Stimulated activated CD4-positive, alpha-beta T cell treated with anti-CD3 and anti-CD28 coated beads, Interleukin-1b, Interleukin-23, amount 100 ng/mL, for 48 hours (primary cell): ENCODE measurements around the gene SCG3.
A peak's percentile ranks its signal among the peaks of the same experiment; 100 is the strongest.

ENCODE experiments used
- DNase-seq: peaks from one replicate; pipeline ENCODE4 v3.0.0-alpha.2; 2020

SCG3 gene

DNA sequence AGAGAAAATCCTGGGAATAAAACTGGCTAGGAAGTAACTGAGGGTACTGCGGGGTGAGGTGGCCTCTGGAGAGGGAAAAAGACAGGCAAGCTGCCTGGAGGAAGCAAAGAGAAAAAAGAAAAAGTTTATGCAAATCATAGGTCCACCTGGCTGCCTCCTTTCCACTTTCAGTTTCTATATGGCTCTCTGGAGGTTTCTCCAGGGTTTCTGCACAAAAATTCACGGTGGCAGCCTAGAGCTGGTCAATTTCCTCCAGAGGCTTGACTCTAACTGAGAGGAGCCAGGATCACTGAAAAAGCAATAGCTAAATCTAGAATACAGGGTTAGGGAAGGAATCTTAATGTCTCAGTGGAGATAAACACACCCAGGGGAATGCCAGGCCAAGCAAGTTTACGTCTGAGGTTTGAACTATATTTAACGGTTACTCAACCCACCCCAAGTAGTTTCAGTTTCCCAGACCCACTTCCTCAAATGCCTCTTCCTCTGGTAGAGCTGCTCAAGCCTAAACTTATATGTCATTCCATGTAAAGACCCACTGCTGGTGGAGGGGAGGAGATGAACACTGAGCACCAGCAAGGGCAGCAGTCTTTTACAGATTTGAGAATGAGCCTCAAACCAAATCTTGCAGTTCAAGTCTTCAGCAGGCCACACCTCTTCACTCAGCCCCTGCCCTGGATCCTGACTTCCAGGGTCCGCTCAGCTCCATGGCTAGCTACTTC, 50.4 kb downstream of the SCG3 start:
- peak; percentile 5 for DNase-seq

DNA sequence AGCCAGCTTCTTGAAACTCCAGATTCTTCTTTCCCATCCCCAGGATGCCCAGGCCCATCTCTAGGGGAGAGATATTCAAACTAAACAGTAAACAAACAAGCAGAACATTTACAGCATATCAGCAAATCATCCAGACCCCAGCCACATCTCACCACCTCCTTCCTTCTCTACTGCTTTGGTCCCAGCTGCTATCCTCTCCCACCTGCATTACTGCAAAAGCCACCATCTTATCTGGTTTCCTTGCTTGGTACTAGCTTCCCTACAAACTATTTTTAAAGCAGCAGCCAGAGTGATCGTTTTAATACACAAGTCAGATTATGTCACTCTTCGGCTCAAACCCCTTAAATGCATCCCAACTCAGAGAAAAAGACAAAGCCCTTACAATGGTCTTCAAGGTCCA, 51.3 kb downstream of the SCG3 start:
- no peak for DNase-seq

DNA sequence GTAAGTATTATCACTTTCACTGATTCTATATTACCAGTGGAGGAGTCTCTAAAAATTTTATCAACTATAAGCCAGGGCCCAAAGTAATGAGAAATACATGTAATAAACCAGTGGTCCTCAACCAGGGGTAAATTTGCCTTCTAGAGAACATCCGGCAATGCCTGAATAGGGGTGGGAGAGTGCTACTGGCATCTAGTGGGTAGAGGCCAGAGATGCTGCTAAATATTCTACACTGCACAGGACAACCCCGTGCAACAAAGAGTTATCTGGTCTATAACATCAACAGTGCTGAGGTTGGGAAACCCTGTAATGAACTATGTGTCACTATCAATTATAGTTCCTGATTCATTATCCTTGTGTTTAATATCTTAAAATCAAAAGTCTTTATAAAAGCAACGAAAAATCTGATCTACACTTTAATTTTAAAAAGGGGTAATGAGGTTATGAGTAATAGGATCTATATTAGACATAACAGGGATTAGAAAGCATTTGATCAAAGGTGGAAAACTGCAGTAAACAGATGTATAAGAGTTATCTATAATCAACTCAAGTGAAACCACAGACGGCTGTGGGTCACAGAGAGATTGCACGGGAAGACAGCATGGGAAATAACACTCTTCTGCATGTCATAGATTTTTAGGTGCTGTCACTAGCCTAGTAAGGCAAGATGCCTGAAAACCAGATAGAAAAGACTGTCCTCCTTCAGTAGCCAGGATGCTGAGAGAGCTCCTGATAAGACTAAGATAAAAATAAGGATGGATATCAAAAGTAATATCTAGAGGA, 54.1 kb downstream of the SCG3 start:
- DNase-seq = peak; percentile 21

DNA sequence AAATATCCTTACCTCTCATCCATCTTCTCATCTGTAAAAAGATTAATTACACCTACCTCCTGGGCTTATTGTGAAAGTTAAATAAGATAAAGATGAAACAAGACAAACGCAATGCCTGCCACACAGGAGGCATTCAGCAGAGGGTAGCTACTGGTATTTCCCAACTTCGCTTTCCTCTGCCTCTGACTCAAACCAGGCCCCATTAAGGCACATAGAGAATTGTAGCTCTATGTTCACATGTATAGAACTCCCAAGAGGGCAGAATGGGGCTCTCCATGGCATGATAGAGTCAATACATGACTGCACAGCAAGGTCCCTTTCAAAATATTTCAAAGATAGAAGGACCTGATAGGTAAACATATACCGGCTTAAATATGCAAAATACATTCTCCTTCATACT, 54.8 kb downstream of the SCG3 start:
- peak; percentile 23 for DNase-seq

DNA sequence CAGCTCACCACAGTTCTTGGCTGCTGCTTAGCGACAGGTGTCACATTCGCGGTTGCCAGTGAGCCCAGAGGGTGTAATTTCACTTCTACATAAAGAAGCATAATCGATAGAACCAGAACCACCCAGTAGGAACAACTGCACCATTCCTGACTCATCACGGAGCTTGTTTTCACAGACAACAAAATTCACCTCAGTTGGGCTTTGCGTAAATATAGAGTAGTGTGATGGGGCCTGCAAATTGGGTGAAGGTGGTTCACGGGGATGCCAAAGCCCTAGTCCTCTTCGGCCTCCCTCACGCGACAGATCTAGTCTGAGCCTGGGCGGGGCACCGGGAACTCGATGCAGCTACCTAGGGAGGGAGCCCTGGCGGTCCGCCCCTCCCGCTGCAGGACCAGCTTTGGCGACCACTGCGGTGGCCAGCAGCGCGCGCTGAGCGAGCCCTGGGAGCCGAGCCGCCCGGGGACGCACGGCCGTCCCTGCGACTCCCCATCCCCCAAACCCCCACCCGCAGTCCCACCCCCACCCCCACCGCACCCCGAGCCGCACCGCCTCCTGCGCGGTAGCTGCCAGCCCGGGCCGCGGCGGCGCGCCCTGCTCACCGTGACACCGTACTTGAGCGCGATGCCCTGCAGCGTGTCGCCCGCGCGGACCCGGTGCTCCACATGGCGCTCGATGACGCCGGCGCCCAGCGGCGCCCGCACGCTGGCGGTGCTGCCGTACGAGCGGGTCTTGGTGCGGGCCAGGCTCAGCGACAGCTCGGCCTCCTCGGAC, 55.6 kb downstream of the SCG3 start:
- peak; percentile 62 for DNase-seq

DNA sequence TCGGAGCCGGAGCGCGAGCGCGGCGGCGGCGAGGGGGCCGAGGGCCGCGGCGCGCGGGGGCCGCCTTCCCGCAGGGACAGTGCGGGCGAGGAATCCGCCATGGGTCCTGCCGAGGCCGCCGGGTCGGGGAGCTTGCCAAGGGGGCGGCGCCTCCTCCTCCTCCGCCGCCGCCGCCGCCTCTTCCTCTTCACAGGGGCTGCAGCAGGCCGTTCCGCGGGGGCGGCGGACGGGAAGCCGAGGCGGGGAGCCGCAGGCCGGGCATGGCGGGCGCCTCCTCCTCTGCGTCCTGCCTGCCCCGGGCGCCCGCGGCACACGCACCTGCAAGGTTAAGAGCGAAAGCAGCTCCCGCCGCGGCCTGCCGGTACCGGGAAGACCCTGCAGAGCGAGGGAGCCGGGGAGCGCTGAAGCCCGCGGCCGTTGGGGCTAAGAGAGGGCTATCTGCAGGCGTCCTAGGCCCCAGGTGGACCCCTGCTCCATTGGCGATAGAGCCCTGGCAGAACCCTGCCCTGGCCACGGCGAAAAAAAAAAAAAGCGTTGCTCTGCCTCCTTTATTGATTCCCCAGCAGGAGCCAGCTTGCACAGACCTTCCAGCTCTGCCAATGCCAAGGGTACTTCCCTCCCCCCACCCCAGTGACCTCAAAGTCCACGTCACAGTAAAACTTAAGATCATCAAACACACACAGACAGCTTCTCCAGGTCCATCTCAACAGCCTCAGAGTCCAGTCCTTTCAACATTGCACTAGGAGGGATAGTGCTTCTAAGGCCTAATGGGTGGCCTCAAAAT, 56.4 kb downstream of the SCG3 start, which contains the start of gene LYSMD2:
TSS of gene LYSMD2 (minus strand) at position 134 of the 784 bp plus-strand sequence. CDS start at position 101, 33 bp downstream.
- peak; percentile 51 for DNase-seq

DNA sequence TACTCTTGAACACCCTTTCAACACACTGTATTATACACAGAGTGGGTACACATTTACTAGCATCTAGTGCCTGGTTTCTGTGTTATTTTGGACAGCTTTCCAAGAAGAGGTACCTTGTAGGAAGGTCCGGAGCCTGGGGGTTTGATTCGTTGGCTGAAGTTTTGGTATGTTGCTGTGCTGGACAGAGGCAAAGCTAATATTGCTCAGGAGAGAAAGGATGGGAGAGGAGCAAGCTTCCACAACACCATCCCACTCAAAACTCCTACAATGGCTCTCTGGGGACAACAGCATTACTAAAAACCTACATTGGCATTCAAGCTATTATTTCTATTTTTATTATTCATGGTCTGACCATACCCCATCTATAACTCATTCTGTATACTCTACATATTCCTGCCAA, 57.2 kb downstream of the SCG3 start:
- DNase-seq = no peak

DNA sequence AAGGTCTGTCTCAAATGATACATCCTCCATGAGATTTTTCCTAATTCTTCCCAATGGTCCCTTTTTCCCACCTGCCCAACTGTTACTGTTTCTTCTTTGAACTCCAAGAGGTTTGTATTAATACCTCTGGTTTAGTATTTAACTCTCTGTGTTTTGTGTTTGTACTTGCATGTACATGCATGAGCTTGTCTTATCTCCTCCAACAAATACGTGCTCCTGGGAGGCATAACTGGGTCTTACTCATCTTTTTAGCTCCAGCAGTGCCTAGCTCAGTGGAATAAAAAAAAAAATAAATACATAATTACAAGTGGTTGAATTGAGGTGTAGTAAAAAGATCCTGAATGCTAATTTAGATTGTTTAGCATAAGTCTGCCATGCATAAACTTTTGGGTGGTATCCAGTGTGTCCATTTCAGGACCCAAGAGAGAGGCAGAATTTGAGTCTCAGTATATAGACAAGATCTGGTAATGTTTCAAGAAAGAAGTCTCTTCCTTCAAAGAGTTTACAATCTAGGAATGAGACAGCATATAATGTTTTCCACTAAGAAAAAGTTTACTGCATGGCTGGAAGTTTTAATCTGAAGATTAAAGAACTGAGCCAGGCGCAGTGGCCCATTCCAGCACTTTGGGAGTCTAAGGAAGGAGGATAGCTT, 57.9 kb downstream of the SCG3 start:
- no peak for DNase-seq

DNA sequence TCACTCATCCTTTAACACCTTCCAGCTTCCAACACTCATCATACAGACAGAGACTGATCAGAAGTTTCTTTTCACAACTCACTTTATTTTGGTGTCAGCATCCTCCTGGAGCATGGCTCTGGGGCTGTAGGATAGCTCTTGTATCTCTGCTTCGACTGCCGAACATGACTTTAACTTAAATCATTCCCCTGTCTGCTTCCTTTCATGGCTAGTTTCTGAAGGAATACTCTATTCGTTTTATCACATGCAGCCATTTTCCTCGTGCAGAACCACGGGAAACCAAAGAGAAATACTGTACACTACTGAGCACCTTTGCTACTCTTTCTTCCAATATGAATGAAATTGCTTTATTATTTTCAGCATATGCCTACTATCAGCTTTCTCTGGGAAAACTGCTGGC, 68.0 kb downstream of the SCG3 start:
- DNase-seq = no peak

DNA sequence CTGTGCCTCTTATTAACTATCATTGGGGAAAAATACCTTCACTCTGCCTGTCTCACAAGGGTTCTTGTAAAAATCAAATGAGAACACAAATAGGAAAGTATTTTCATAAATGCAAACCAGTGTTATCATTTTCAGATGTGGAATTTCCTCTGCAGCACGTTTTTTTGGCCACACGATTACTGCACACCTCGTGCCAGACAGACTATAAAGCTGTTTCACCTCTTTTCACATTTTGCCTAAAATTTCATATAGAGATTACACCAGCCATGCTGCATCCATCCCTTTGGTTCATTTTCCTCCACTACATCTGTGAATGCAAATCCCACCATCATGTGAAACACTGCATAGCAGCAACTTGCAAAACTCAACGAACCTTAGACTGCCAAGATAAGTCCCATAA, 68.9 kb downstream of the SCG3 start:
- no peak for DNase-seq

DNA sequence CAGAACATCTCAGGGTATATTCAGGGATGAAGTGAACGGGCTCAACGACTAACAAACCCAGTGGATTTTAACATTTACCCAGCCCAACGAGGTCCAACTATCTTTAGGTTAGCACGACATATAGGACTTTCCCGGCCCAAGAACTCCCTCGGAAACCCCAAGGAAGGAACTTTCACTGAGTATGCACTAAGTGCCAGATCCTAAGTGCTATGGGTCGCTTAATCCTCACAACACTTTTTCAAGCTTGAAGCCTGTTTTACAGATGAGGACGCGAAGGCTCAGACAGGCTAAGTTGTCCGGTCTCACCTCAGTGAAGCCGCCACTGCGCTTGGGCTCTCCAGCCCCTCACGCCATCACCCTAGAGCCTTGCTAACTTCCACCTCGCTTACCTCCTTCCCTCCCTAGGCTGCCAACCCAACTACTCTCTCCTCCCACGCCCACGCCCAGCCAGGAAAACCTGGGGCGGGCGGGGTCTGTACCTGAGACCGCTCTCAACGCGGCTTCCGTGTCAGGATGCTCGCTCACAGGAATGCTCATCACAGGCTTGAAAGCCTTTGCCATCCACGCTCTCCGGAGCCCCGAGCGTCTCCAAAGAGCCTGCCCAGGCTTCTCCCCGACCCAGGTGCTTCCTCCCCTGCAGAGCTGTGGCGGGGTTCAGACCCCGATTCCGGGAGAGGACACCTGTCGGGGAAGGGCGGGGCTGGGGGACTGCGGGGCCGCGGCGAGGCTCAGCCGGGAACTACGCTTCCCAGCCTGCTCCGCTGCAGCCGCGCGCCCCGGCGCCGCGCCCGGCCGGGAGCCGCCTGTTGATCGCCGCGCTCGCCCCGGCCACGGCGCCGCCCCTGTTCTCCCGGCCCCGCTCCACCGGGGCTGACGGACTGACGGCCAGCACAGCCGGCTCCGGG, 69.7 kb downstream of the SCG3 start, which contains the start of gene TMOD2:
TSS of gene TMOD2 (plus strand) at position 806 of the 905 bp plus-strand sequence. CDS start 14,845 bp downstream, outside the sequence.
- peak; percentile 34 for DNase-seq

DNA sequence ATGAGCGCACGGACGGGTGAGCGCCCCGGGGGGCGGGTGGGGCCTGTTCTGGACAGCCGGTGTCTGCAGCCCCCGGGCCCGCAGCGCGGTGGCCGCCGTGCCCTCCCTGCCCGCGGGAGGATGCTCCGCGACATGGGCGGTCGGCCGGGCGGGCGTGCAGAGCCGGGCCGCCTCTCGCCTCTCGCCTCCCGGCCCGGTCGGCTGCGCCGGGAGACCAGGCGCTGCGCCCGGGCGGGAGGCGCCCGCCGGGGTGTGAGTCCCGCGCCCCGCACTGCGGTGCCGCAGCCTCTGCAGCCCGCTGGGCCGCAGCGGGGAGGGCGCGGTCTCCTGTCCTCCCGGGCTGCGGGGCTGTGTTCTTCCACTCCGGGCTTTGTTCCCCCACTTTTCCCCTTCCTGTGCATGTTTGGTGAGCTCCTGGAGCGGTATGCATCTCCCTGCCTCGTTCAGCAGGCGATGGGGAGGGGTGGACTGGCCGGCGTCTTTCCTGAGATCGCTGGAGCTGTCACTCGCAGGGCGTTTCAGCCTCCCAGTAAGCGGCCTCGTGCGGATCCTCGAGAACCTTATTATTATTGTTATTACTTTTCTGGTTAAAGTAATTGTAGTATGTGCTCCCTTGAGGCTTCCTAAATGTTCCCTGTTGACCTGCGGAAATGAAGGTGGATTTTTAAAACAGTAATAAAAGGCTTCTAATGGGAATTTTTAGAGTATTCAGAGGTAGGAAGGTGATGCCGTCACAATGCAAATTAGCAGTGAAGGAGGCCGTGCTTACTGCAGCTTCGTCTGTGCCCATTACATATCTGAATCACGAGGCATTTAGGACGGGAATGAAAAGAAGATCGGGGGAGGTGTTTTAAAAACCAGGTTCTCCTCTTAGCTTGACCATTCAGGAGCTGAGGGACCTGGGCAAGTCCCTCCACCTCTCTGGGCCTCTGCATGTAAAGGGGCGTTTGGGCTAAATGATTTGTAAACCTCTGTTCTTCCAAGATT, 70.7 kb downstream of the SCG3 start:
- no peak for DNase-seq

DNA sequence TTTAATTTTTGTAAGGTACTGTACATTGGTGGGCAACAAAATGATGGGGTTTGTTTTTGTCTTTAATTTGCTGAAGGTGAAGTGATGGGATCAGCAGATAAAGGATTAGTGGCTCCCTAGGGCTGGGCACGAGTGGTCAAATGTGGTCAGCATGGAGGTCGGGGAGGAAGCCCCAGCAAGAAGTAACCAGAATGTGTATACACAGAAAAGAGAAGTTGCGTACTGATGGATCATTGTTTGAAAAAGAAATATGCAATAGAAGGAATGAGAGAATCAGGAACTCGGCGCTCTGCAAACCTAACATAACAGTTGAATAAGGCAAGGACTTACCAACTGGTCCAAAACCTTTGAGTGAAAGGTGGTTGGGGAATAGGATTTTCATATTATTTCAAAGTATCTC, 71.6 kb downstream of the SCG3 start:
- no peak for DNase-seq

DNA sequence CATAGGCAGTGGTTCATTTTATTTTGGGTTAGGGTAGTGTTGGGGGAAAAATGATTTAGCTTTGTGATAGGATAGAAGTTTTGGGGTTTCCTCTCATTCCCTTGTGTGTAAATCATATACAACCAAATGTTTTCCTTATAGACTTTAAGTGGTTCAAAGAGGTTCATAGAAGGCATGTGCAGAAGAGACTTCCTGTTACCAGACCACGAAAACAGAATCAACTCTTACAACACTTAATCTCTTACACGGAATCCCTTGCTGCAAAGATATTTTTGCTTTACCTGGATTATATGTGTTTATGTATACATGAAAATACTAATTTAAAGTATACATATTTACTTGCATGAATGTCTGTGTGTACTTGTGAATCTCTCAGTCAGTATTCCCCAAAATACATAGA, 73.0 kb downstream of the SCG3 start:
- DNase-seq = no peak

DNA sequence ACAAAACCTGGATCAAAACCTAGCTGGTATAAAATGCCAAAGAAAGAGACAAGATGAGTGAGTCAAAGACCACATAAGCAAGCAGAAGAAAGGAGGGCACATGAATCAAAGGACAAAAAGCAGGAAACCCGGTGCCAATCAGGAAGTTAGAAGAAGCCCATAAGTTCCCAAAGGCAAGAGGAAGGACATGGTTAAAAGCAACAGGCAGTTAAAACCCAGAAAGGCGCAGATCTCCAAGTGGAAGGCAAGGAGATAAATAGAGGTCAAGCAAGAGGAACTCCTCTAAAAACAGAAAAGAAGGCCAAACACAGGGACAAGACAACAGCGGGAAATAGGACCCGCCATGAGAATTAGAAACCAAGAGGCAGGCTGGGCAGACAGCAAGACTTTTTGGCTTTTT, 74.5 kb downstream of the SCG3 start:
- no peak for DNase-seq

DNA sequence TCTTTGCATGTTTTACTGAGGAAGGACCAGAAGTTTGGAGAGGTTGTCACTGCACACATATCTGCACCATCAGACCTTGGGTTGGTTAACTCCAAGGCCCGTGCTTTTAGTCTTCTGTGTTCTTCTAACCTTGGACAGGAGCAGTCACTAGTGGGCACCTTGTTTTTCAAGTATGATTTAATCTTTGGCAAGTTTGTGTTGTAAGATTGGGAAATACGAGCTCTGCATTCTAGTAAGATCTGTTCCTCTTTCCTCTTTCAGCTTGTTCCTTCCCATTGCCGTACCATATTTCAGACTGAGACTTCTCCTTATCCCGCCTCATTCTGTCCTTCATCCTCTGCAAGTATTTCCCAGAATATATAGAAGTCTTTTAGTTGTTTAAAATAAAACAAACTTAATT, 75.2 kb downstream of the SCG3 start:
- no peak for DNase-seq

DNA sequence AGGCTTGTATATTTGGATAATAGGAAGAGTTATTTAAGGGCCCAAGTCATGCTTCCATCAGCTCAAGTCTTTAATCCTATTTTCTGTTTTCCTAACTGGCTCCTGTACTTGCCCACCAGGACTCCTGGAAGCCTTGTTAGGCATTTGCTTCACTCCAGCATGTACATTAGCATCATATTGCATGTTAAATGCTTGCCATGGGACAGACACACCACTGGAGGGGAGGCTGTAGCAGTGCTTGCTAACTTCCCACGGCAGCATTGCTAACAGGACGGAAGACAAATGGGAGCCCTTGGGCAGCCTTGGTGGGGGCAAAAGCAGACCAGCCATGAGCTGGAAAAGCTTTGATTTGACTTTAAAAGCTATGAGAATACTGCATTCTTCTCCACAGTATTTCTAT, 76.1 kb downstream of the SCG3 start:
- DNase-seq = no peak

DNA sequence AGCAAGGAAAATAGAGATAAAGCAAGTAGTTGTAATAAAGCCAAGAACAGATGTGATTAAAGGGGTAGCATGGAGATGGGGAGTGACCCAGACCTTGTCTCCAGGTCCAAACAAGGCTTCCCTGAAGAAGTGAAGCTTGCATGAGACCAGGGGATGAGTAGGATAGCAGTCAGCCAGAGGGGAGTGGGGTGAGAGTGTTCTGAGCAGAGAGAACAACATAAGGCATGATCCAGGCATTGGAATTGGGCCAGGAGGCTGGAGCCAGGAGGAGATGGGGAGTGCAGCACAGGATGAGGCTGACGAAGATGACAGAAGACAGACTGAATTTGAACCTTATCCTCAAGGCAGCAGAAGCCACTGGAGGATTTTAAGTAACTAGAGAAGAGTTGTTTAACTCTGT, 77.3 kb downstream of the SCG3 start:
- DNase-seq = no peak

DNA sequence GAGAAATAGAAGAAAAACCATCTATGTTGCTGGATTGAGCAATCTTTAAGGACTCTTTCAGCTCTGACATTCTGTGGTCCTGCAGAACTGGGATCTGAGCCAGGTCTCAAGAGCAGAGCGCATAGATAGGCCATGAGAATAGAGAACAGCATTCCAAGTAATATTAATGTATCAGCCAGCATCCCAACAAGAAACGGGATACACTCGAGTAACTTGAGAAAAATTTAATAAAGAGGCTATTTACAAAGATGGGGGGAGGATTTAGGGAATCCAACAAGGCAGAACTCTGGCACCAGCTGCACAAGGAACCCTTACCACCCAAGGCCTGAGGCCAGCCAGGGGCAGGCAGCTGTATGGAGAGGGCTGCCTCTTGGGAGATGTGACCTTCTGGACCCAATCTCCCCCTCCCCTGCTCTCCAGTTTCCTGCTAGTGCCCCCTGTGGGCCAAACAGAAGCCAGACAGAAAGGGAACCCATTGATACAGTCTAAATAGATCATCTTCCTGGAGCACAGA, 78.3 kb downstream of the SCG3 start:
- no peak for DNase-seq

DNA sequence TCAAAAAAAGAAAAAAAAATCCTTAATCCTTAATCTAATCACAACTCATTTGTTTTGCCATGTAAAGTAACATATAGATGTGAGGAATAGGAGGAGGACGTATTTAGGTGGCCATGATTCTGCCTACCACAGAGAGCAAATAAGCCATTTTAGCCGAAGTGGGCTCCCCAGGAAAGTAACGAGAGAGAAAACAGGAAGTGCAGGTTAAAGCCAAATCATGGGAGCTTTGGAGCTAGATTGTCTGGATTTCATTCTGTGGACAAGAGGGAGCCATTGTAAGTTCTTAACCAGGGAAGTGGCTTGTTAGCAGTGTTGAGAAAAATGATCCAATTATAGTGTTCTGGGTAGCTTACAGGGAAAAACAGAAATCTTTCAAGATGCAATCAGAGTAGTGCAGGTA, 79.5 kb downstream of the SCG3 start:
- no peak for DNase-seq
